Spleen (tissue), 7 donors: ENCODE measurements around the gene FLT1.

ENCODE experiments used
- POLR2A ChIP-seq, 3 donors: fragments of 450-650 bp; IDR thresholded peaks; one replicate each; pipeline ENCODE4 v1.5.1; 2017; ENCODE audit warnings: antibody characterized with exemption in 3 of 3, mild to moderate bottlenecking in 1 of 3
- POLR2AphosphoS5 ChIP-seq, 3 donors: sonication (generic); formaldehyde crosslinking; IDR thresholded peaks; one replicate each; pipeline ENCODE4 v1.5.1; 2017; ENCODE audit warnings: antibody characterized with exemption in 3 of 3
- TF ChIP-seq, protein P1 (sequence below), 11 experiments: fragments of 200-600 bp in 7 of 11; fragments of 450-650 bp in 4 of 11; sonication (generic) in 4 of 11; IDR thresholded peaks in 8 of 11; conservative IDR thresholded peaks in 3 of 11; 1 replicate in 7 of 11; 2 replicates in 4 of 11; pipeline versions ENCODE4 v1.4.0 to v1.8.0; 2016 to 2021; ENCODE audit warnings: antibody characterized with exemption in 11 of 11, inconsistent platforms in 4 of 11, mild to moderate bottlenecking in 1 of 11
- donor health status: DM: no; HTN: no; CAD: no; lungs with moderate emphysema.
- donor health status: DM: no; HTN: no; CAD: no.
- donor health status: DM: no; HTN: no; CAD: no.

- TF ChIP-seq POLR2A (IDR thresholded peaks at IDR 0.05) (no peak), POLR2AphosphoS5 (IDR thresholded peaks at IDR 0.05) (peak in 1 of 3 donors; percentile 24)
- TF ChIP-seq, protein P1, sequence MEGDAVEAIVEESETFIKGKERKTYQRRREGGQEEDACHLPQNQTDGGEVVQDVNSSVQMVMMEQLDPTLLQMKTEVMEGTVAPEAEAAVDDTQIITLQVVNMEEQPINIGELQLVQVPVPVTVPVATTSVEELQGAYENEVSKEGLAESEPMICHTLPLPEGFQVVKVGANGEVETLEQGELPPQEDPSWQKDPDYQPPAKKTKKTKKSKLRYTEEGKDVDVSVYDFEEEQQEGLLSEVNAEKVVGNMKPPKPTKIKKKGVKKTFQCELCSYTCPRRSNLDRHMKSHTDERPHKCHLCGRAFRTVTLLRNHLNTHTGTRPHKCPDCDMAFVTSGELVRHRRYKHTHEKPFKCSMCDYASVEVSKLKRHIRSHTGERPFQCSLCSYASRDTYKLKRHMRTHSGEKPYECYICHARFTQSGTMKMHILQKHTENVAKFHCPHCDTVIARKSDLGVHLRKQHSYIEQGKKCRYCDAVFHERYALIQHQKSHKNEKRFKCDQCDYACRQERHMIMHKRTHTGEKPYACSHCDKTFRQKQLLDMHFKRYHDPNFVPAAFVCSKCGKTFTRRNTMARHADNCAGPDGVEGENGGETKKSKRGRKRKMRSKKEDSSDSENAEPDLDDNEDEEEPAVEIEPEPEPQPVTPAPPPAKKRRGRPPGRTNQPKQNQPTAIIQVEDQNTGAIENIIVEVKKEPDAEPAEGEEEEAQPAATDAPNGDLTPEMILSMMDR (IDR thresholded peaks at IDR 0.05 in 8 of 11, conservative IDR thresholded peaks at IDR 0.05 in 3 of 11), result peak; percentile 47 to 78 (median 72)
These were observed 170.6 kb downstream of the FLT1 start for GRCh38 chr13:28324181-28324789.
